ENCODE measurements around the gene GFER.
A peak's percentile ranks its signal among the peaks of the same experiment; 100 is the strongest.
"Not testable (repeated sequence)": the region's sequence is repeated elsewhere in the genome, so short reads cannot be mapped to it uniquely, and the experiment has no call there.

Gene GFER

DNA sequence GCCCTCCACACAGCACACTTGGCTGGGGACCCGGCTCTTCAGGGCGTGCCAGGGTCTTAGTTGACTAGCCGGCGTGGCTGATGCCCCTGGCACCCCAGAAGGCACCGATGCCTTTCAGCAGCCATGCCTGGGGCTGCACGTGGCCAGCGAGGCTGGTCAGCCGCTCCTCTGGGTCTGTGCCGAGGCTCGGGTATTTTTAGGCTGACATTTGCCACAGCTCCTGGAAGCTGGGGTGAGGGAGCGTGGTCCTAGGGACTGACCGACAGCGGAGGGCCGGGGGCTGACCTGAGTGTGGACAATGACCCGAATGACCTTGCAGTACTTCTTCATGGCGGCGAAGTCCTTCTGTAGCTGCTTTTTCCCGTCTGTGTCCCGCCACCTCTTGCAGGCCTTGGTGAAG lies 33.4 kb upstream of the GFER start:
- Histone ChIP-seq H3K27me3 (ENCODE audit: insufficient read depth, low read depth, severe bottlenecking) (no peaks in the 10 kb centered on the region), H3K4me3 (ENCODE audit: low read depth, low read length) (no peak overlapping the region), H3K27ac (no peak overlapping the region), H3K36me3 (no peaks in the 10 kb centered on the region), H3K9me3 (ENCODE audit: severe bottlenecking) (no peaks in the 10 kb centered on the region)
- TF ChIP-seq, protein P1, sequence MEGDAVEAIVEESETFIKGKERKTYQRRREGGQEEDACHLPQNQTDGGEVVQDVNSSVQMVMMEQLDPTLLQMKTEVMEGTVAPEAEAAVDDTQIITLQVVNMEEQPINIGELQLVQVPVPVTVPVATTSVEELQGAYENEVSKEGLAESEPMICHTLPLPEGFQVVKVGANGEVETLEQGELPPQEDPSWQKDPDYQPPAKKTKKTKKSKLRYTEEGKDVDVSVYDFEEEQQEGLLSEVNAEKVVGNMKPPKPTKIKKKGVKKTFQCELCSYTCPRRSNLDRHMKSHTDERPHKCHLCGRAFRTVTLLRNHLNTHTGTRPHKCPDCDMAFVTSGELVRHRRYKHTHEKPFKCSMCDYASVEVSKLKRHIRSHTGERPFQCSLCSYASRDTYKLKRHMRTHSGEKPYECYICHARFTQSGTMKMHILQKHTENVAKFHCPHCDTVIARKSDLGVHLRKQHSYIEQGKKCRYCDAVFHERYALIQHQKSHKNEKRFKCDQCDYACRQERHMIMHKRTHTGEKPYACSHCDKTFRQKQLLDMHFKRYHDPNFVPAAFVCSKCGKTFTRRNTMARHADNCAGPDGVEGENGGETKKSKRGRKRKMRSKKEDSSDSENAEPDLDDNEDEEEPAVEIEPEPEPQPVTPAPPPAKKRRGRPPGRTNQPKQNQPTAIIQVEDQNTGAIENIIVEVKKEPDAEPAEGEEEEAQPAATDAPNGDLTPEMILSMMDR (IDR thresholded peaks at IDR 0.05; ENCODE audit: low read depth, low read length), result no peak
- DNase-seq, result no peak

DNA sequence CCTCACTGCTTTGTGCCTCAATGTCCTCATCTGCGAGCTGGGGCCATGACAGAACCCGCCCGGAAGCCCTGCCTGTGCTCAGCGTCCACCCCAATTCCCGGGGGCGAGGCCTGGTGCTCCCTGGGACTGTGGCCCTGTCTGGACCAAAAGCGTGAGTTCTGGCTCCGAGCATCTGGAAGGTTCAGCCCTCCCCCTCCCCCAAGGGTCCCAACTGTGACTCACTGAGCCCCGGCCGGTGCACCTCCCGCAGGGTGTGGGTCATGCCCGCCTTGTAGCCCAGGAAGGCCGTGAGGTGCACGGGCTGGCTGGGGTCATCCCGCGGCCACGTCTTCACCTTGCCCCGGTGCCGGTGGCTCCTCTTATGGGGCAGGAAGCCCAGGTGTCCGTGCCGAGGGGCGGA lies 30.3 kb upstream of the GFER start:
- Histone ChIP-seq H3K36me3 (no peaks in the 10 kb centered on the region), H3K9me3 (ENCODE audit: severe bottlenecking) (no peaks in the 10 kb centered on the region), H3K4me3 (ENCODE audit: low read depth, low read length) (no peak overlapping the region), H3K27me3 (ENCODE audit: insufficient read depth, low read depth, severe bottlenecking) (no peaks in the 10 kb centered on the region), H3K27ac (peak overlapping the region; percentile 86)
- no peak for DNase-seq
- TF ChIP-seq, protein P1 (IDR thresholded peaks at IDR 0.05; ENCODE audit: low read depth, low read length), result no peak

DNA sequence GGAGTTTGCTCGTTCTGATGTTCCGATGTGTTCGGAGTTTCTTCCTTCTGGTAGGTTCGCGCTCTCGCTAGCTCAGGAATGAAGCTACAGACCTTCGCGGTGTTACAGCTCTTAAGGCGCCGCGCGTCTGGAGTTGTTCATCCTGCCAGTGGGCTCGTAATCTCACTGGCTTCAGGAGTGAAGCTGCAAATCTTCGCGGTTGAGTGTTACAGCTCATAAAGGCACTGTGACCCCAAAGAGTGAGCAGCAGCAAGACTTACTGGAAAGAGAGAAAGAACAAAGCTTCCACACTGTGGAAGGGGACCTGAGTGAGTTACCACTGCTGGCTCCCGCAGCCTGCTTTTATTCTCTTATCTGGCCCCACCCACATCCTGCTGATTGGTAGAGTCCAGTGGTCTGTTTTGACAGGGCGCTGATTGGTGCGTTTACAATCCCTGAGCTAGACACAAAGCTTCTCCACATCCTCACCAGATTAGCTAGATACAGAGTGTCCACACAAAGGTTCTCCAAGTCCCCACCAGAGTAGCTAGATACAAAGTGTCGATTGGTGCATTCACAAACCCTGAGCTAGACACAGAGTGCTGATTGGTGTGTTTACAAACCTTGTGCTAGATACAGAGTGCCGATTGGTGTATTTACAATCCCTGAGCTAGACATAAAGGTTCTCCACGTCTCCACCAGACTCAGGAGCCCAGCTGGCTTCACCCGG lies 26.4 kb upstream of the GFER start:
- peaks cover 19% of the 10 kb centered on the region for H3K36me3 ChIP-seq
- not testable (repeated sequence) for H3K9me3 ChIP-seq (ENCODE audit: severe bottlenecking); H3K27me3 ChIP-seq (ENCODE audit: insufficient read depth, low read depth, severe bottlenecking); H3K27ac ChIP-seq; DNase-seq; H3K4me3 ChIP-seq (ENCODE audit: low read depth, low read length)

DNA sequence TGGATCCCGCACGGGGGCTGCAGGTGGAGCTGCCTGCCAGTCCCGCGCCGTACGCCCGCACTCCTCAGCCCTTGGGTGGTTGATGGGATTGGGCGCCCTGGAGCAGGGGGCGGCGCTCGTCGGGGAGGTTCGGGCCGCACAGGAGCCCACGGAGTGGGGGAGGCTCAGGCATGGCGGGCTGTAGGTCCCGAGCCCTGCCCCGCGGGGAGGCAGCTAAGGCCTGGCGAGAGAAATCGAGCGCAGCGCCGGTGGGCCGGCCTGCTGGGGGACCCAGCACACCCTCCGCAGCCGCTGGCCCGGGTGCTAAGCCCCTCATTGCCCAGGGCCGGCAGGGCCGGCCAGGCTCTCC lies 25.9 kb upstream of the GFER start:
- not testable (repeated sequence) for H3K27me3 ChIP-seq (ENCODE audit: insufficient read depth, low read depth, severe bottlenecking); H3K9me3 ChIP-seq (ENCODE audit: severe bottlenecking); H3K4me3 ChIP-seq (ENCODE audit: low read depth, low read length); DNase-seq; H3K27ac ChIP-seq
- peaks cover 25% of the 10 kb centered on the region for H3K36me3 ChIP-seq

DNA sequence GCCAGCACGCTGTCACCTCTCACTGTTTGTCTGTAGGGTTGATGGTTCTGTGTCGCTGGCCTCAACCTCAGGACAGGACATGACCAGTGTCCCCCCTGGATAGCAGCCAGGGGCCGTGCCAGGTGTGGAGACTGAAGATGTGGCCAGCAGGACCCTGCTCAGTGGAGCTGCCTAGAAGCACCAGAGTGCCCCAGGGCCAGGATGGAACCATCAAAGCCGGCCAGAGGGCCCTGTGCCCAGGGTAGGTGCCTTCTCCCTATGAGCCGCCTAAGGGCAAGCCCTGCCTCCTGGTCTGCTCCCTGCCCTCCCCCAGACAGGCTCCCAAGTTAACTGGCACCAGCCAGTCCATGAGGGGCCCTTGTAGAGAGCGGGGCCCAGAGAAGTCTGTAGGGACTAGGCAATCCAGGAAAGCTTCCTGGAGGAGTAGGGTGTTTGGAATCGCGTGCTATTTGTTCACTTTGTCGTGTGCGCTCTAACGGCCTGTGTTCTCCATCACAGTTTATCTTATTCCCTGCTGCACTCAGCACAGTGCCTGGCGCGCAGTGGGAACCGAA lies 25.2 kb upstream of the GFER start:
- no peaks in the 10 kb centered on the region for H3K27me3 ChIP-seq (ENCODE audit: insufficient read depth, low read depth, severe bottlenecking)
- DNase-seq, result no peak
- no peak overlapping the region for H3K4me3 ChIP-seq (ENCODE audit: low read depth, low read length)
- H3K9me3 ChIP-seq (ENCODE audit: severe bottlenecking), result no peaks in the 10 kb centered on the region
- TF ChIP-seq, protein P1 (IDR thresholded peaks at IDR 0.05; ENCODE audit: low read depth, low read length), result no peak
- peaks cover 31% of the 10 kb centered on the region for H3K36me3 ChIP-seq
- peak overlapping the region; percentile 79 for H3K27ac ChIP-seq

DNA sequence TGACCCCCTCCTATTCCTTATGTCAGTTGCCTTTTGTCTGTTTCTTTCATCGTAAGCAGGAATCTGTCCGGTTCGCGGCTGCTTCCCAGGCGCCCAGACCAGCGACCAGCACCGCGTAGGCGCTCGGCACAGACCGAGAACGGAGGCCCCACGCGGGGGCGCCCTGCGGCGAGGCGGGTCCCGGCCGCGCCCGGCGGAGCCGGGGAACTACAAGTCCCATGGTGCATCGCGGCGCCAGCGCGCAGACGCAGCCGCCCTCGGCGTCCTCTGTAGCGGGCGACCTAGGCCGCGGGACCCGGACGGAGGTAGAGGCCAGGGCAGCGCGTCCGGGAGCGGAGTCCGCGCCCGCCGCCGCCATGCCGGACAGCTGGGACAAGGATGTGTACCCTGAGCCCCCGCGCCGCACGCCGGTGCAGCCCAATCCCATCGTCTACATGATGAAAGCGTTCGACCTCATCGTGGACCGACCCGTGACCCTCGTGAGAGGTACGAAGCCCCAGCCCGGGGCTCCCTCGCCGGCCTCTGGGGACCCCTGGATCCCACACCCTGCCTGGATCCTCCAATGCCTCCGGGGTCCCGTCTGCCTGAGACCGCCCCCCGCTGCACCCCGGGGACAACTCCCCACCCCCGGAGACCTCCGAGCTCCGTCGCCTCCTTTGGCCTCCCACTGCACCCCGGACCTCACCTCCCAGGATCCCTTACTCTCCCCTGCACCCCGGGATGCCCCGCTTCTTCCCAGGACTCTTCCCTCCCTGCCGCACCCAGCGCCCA lies 24.5 kb upstream of the GFER start, which contains the start of gene NDUFB10:
TSS of gene NDUFB10 (plus strand) at position 270 of the 771 bp plus-strand sequence. CDS start at position 357, 87 bp downstream.
- Histone ChIP-seq H3K27me3 (ENCODE audit: insufficient read depth, low read depth, severe bottlenecking) (no peaks in the 10 kb centered on the region), H3K27ac (peak within 1 kb of the TSS; percentile 79), H3K36me3 (peaks cover 38% of the 10 kb centered on the region), H3K9me3 (ENCODE audit: severe bottlenecking) (no peaks in the 10 kb centered on the region), H3K4me3 (ENCODE audit: low read depth, low read length) (peak within 1 kb of the TSS; percentile 67)
- TF ChIP-seq, protein P1 (IDR thresholded peaks at IDR 0.05; ENCODE audit: low read depth, low read length), result peak; percentile 83
- peak; percentile 94 for DNase-seq
